Activated T-cell treated with anti-CD3 and anti-CD28 coated beads for 4 hours (primary cell): ENCODE results near the gene CD93.

ENCODE experiments used
- DNase-seq: peaks from one replicate; pipeline ENCODE4 v3.0.0-alpha.2; 2020

CD93 gene

GRCh38 chr20:23119456-23120216 is 33.5 kb upstream of the CD93 start:
- DNase-seq: no peak

- no peak for DNase-seq
Measured at GRCh38 chr20:23118766-23119165, 32.6 kb upstream of the CD93 start.

GRCh38 chr20:23118144-23118543 is 32.0 kb upstream of the CD93 start:
- DNase-seq: no peak

GRCh38 chr20:23117738-23118137 is 31.6 kb upstream of the CD93 start:
- no peak for DNase-seq

- DNase-seq: no peak
Measured at GRCh38 chr20:23116311-23117089, 30.4 kb upstream of the CD93 start.

- no peak for DNase-seq
Measured at GRCh38 chr20:23115822-23116221, 29.7 kb upstream of the CD93 start.

- DNase-seq: no peak
Measured at GRCh38 chr20:23114448-23115082, 28.4 kb upstream of the CD93 start.

- no peak for DNase-seq
Measured at GRCh38 chr20:23114018-23114417, 27.9 kb upstream of the CD93 start.

- DNase-seq: no peak
Measured at GRCh38 chr20:23112595-23112994, 26.5 kb upstream of the CD93 start.

- DNase-seq: no peak
Measured at GRCh38 chr20:23111944-23112342, 25.8 kb upstream of the CD93 start.

- no peak for DNase-seq
Measured at GRCh38 chr20:23111307-23111943, 25.3 kb upstream of the CD93 start.

- no peak for DNase-seq
Measured at GRCh38 chr20:23108871-23109270, 22.7 kb upstream of the CD93 start.

- DNase-seq: no peak
Measured at GRCh38 chr20:23107466-23107865, 21.3 kb upstream of the CD93 start.

- DNase-seq: no peak
Measured at GRCh38 chr20:23106271-23106851, 20.2 kb upstream of the CD93 start.

- DNase-seq: no peak
Measured at GRCh38 chr20:23105193-23105592, 19.1 kb upstream of the CD93 start.

GRCh38 chr20:23103284-23104018 is 17.3 kb upstream of the CD93 start:
- DNase-seq: no peak

- DNase-seq: no peak
Measured at GRCh38 chr20:23101696-23102406, 15.7 kb upstream of the CD93 start.

- DNase-seq: no peak
Measured at GRCh38 chr20:23100720-23101107, 14.6 kb upstream of the CD93 start.

GRCh38 chr20:23099791-23100719 is 13.9 kb upstream of the CD93 start:
- no peak for DNase-seq
